ENCODE results near the gene IQCC.

Gene IQCC

DNA sequence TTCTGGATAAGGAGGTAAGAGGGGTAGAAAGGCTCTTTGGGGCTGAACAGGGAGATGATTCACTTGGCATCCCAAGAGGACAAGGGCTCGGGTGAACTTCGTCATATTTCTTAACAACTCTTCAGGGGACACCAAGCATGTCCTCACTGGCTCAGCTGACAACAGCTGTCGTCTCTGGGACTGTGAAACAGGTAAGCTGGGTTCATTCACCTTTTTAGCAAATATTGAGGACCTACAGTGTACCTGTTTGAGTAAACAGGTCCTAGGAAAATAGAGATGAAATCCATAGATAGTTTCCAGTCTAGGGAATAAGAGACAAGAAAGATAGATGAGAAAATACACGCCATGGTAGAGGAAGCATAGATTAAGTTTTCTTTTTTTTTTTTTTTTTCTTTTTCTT, 18.8 kb downstream of the IQCC start:
- DNase-seq, result no peak

DNA sequence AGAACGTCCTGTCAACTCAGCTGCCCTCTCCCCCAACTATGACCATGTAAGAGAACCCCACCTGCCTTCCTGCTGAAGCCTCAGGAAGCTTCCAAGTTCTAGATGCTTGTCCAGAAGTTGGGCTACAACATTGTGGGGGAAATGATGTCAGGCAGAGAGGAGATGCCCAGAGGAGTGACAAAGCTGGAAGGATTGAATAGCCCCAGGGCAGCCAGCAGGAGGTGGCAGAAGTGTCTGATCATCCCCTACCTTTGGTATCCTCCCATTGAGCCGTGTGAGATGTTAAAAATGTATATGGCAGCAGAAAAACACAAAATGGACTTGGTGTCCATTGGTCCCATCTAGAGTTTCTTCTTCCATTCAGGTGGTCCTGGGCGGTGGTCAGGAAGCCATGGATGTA, 23.3 kb downstream of the IQCC start:
- no peak for DNase-seq

DNA sequence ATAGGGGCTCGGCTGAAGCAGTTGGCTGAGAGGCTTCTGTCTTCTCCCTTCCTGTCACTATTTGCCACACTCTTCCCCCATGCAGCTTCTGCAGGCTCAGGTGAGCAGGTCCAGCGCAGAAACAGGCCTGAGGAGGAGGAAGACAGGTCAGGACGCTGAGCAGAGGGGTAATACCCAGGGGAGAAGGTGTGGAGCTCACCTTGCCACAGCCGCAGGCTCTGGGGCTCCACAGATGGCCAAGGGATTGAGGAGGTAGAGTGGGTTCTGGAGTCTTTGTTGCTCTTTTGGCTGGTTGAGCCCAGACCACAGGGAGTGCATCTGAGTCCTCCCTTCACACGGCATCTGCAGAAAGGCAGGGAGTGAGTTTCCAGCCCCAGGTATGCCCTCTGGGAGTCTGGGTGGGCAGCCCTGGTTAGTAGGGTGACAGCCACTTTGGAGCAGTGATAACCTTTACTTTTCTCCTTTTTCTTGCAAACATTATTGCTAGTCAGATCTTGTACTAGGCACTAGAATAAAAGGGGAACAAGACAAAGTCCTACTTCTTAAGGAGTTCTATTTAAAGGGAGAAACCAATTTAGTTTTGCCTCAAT, 26.5 kb downstream of the IQCC start:
- no peak for DNase-seq

DNA sequence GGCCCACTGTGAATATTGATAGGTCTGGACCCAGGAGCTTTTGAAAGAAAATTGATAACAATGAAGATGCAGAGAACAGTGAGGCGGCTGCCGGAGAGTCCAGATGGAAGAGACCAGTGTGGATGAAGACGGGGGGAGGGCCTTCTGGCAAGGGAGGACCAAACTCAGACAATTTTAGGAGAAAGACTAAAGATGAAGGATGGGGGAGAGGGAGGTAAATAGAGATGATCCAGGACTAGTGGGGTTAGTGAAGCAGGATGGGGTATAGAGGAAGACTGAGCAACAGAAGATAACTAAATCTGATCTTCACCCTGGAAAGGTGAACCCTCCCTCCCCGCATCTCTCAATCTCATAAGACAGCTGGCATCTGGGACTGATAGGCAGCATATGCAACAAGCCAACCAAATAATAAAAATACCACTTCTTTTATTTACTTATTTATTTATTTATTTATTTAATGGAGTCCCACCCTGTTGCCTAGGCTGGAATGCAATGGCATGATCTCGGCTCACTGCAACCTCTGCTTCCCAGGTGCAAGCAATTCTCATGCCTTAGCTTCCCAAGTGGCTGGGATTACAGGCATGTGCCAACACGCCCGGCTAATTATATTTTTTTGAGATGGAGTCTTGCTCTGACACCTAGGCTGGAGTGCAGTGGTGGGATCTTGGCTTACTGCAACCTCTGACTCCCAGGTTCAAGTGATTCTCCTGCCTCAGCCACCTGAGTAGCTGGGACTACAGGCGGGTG, 27.3 kb downstream of the IQCC start:
- no peak for DNase-seq

DNA sequence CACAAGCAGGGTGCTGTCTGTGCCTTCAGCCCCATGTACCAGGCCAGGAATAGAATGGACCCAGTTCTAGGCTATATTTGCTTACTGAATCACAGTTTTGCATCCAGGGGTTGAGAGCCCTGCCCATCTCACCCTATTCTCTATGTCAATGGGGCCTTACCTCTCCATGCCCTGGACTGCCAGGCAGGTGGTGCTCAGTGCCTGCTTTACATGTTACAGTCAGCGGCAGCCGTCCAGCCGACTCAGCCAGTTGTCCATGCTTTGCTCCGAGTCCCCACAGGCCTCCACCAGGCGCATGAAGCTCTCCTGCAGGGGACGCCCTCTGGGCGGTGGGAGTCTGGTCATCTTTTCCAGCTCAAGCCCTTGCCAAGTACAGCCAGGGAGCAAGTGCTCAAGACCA, 29.3 kb downstream of the IQCC start:
- no peak for DNase-seq

DNA sequence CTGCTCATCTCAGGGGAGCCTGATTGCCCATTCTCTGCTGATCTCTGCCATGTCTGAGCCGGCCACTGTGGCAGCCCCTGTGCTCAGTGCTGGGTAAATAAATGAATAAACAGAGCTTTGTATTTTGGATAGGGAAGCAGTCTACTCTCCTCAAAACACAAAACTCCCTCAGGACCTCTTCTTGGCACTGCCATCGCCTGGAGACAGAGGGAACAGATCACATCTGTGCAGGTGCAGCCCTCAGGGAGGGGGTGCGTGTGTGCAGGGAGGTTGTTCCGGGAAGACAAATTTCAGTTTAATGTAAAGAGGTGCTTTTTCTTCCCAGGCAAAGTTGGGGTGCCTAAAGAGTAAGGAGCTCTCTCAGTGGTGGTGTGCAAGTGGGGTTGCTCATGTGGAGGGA, 33.9 kb downstream of the IQCC start:
- no peak for DNase-seq

DNA sequence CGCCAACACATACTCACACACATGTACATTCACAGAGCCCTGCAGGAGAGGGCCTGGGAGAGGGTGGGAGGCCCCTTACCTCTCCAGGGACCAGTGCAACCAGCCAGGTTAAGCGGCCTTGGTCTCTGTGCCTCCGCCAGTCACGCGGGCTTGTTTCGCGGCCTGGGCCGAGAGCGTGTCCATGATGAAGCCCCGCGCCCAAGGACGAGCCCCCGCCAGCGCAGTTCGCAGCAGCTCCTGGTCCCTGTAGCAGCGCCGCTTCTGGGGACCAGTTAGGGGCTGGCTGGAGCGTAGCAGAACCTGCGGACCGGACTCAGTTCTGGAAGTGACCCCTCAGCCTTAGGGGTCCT, 34.3 kb downstream of the IQCC start:
- DNase-seq, result no peak

DNA sequence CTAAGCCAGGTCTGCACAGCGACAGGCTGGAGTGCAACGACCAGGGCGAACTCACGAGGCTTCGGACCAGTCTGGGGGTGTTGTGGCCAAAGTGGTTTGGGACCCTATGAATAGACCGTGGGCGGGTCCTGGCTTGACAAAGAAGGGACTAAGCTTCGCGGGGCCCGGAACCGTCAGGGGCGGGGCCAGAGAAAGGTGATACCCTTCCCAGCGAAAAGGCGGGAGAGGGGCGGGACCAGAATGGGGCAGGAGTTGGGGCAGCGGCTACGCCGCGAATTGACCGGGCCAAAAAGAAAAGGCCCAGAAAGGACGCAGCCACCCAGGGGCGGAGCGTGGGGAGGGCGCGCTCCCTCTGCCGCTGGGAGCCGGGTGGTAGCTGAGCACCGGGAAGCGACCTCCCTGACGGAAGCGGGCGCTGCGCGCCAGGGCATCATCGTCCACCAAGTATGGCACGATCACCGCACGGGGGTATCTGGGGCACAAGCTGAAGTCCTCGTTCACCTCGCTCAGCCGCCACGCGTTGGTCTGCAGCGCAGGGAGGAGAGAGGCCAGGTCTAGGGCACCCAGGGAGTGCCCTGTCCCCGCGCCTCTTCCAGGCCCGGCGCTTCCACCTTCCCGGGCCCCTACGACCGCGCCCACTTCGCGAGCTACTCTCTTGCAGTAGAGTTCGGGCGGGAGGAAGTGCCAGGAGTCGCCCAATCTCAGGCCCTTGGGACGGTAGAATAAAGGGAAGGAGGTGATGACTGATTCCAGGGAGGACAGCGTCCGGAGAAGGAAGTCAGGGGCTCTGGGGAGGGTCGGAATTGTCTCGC, 34.9 kb downstream of the IQCC start:
- DNase-seq, result peak; percentile 31 to 69 (median 54)

DNA sequence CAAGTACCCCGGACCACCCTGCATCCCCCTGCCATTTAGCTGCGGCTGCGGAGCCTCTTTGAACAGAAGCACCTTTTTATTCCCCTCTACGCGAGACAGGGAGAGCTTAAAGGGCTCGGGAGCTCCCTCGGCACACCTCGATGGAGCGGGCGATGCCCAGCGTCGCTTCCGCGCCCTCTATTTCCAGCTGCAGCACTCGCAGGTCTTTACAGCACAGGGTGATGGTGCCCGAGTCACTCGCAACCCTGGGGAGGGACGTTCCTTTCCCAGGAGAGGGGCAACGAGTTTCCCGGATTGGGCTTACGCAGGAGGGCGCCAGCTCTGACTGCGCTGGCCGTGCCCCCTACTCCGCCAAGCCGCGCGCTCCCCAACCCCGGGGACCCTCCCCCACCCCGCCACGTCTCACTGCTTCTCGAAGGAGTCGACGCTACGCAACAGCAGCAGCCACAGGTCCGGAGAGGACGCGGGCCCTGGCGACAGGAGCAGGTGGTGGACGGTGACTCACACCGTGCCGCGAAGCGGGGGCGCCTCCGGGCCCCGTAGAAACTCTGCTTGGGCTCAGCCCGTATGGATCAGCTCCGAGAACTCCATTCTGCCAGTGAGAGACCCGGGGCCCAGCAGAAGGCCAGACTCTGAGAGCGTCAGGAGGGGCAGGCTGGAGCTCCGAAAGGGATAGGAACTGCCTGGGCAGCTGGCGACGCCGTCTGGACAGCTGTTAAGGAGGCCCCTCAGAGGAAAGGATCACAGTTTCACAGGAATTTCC, 35.7 kb downstream of the IQCC start:
- peak in 5 of 6 experiments; percentile 15 to 68 (median 40) for DNase-seq

DNA sequence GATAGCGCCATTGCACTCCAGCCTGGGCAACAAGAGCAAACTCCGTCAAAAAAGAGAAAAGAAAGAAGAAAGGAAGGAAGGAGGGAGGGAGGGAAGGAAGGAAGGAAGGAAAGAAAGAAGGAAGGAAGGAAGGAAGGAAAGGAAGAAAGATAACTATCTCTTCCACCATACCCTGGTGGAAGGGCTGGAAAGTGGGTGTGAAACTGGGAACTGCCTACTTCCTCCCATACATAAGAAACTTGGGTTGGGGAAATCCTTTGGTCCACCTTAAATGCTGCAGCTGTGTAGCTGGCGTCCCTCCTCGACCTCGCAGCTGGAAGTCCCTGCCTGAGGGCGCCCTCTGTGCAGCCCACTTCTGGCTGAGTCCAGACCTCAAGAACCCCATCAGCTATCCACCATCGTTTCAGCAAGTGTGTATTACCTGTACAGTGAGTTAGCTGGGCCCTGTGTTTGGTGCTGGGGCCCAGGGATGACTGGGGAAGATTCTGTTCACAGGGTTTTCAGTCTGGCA, 36.9 kb downstream of the IQCC start:
- DNase-seq, result no peak

DNA sequence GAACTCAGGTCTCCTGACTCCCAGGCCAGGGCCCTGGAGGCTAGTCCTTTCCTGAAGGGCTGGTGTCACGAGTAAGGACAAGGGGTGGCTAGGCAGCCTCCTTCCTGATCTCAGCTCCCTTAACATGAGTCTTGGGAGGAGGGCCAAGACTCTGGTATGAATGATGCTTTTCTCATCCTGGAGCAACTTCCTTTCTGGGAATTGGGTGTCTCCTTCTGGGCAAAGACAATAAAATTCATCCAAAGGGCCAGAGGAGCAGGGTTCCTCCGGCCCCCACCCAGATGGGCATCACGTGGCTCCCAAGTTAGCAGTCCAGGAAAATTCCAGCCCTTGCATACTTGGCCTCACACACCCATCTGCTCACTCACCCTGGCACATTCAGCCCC, 41.4 kb downstream of the IQCC start, which contains the start of gene FAM167B:
Gene FAM167B (plus strand): TSS at position 335 of the 386 bp plus-strand sequence. CDS start 200 bp downstream, outside the sequence.
- DNase-seq, result no peak

DNA sequence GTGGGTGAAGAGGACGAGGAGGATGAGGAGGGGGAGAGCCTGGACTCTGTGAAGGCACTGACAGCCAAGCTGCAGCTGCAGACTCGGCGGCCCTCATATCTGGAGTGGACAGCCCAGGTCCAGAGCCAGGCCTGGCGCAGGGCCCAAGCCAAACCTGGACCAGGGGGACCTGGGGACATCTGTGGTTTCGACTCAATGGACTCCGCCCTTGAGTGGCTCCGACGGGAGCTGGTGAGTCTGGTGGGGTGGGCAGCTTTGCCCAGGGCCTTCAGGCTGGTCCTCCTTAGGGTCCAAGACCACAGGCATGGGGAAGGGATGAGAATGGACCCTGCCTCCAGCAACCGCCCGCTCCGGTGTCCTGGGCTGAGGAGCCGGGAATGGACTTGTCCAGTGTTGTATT, 42.0 kb downstream of the IQCC start:
- DNase-seq, result no peak

DNA sequence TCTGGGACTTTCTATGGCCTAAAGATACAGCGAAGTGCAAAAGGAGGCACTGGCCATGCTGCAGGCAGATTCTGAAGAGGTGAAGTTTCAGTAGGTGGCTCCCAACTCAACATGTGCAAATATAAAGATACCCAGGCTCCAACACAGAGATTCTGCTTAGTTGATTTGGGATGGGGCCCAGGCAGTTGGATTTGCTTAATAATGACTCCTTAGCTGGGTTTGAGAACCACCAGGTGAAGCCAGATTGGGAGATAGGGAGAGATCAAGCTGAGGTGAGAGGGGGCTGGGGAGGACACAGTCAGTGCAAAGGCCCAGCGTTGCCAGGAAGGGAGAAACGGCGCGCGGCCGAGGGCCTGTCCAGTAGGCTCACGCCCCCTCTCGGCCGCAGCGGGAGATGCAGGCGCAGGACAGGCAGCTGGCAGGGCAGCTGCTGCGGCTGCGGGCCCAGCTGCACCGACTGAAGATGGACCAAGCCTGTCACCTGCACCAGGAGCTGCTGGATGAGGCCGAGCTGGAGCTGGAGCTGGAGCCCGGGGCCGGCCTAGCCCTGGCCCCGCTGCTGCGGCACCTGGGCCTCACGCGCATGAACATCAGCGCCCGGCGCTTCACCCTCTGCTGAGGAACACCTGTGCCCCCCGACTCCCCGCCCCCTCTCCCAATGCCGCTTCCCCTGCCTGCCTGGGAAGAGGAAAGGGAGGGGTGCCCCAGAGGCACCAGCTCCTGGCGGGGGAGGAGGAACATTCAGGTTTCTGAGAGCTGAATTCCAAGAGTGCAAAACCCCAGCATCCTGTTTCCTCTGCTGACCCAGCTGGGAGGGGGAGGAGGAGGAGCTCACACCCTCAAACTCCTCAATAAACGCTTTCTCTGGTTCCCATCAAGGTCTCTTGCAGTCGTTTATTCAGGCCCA, 42.8 kb downstream of the IQCC start:
- peak; percentile 32 to 70 (median 52) for DNase-seq

DNA sequence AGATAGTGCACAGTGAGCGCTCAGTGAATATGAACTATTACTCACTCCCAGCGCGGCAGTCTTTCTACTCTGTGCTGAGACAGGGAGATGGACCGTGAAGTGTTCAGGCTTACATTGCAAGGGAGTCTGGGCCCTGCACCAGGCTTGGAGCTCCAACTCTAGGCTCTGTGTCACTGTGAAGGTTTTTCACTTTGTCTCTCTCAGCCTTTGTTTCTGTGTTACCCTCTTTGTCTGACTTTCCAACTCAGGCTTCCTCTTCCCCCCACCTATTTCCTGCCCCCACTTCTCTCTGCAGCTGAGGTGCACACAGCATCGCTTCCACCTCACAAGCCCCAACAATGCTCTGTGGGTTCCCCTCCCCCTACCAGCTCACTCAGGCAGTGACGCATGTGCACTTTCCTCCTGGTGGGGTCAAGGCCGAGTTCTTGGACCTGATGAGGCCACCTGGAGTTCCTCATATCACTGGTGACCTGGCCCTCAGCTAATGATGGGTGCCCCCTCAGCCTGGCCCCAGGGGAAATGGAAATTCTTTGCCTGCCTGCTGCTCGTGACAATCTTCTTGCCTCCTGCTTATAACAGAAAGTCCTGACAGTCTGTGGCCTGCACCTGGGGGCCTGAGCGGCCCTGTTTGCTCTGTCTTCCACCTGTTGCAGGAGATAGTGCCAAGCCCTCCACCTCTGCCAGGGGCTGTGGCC, 44.5 kb downstream of the IQCC start:
- DNase-seq, result peak; percentile 71 to 90 (median 84)

DNA sequence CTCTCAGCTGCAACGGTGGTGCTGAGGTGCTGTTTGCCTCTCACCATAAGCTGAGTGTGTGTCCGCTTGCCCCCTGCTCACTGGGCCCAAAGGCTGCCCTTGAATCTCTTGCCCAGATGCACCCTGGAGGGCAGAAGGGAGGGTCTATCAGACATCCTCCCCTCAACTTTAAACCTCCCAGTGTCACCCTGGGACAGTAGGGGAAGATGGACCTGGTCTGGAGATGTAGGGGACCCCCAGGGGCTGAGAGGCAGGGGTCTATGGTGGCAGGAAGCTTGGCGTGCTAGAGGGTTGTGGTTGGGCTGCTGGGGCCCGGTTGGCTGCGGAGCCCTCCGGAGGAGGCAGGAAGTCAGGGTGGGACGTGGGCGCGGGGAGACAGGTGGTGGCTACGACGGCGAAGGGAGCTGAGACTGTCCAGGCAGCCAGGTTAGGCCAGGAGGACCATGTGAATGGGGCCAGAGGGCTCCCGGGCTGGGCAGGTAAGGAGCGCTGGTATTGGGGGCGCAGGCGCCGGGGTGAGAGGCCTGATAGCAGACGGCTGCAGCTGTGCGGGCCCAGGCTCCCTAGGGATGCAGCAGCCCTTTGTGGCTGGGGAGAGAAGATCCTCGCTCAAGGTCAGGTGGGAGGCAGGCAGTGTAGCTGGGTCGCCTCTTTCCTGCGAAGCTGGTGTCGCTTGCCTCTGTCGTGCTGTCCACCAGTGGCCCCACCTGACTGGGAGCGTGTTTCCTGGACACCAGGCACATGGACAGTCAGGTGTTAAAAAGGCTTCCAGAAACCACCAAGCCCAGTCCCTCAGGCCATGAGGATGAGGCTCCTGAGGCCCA, 45.6 kb downstream of the IQCC start, which contains the start of gene LCK:
Gene LCK (plus strand): TSS at position 373 of the 824 bp plus-strand sequence. CDS start 23,065 bp downstream, outside the sequence.
- peak; percentile 33 to 67 (median 56) for DNase-seq

DNA sequence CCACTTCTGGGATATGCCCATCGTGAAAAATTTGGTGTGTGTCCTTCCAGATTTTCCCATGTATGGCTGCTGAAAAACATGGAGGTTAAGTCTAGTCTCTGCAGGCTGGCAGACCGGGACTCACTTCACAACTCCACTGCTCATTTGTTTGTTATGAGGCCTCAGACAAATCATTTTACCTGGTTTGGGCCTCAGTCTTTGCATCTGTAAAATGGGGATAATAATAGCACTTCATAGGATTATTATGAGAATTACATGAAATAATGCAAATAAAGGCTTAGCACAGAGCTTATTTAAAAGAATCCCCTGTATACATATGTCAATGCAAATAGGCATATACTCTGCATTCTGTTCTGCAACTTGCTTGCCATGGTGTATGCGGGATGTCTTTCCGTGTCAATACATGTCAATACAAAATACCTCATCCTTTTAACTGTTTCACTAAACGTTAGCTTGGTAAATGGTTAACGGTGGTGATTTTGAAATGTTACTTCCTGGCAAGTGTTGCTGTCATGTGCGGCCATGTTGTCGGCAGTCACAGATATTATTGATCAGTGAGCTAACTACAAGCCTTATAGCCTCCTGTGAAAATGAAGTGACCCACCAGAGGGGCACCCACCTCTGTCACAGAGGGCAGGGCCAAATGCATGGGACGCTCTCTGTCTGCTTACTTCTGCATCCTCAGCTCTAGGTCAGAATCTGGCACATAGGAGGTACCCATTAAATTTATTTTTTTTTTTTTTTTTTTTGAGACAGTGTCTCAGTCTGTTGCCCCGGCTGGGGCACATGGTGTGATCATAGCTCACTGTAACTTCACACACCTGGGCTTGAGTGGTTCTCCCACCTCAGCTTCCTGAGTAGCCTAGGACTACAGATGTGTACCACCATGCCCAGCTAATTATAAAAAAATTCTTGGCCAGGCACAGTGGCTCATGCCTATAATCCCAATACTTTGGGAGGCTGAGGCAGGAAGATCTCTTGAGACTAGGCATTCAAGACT, 49.9 kb downstream of the IQCC start:
- DNase-seq, result peak in 5 of 6 experiments; percentile 19 to 56 (median 39)

DNA sequence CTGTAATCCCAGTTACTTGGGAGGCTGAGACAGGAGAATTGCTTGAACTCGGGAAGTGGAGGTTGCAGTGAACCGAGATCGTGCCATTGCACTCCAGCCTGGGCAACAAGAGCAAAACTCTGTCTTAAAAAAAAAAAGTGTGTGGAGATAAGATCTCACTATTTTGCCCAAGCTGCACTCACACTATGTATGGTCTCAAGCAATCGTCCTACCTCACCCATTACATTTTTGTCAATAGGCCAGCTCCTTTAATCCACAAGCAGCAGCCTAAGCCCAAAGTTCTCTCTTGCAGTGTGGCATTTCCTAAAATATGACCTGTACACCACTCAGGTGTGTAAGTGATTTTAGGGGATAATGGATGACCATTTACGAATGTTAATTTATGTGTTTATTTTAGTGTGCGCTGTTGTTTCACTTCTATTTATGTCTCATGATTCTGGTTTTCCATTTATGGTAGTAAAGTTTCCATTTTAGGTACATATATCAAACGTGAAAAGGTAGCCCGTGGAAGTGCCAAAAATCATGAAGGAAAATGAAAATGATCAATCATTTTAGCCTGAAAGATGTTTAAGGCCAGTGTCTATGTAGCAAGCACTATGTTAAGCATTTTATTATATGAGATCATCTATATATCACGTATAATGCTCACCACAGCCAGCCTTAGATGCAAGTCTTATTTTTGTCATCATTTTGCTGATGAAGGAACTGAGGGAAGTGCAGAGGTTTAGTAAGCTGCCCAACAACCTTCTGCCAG, 51.2 kb downstream of the IQCC start:
- peak in 1 of 6 experiments; percentile 20 for DNase-seq

DNA sequence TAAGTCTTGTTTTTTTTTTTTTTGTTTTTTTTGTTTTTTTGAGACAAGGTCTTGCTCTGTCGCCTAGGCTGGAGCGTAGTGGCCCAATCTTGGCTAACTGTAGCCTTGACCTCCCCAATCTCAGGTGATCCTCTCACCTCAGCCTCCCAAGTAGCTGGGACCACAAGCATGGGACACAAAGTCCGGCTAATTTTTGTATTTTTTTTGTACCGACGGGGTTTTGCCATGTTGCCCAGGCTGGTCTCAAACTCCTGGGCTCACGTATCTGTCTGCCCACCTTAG, 51.7 kb downstream of the IQCC start:
- DNase-seq, result no peak

All from stimulated activated naive CD4-positive, alpha-beta T cell (primary cell).